ENCODE measurements around the gene LIMS4.
"Not testable (repeated sequence)": the region's sequence is repeated elsewhere in the genome, so short reads cannot be mapped to it uniquely, and the experiment has no call there.

GRCh38 chr2:110434565-110434964, 38.1 kb downstream of the LIMS4 start:
- TF ChIP-seq CTCF, POLR2A (IDR thresholded peaks at IDR 0.05): not testable (repeated sequence)

Measured in heart left ventricle (tissue), 13 donors.